Hematopoietic multipotent progenitor cell treated with erythropoietin and hydrocortisone succinate and interleukin-3 and kit ligand, for 17 days (in vitro differentiated cells): ENCODE results near the gene RELB.
A peak's percentile ranks its signal among the peaks of the same experiment; 100 is the strongest.
"Not testable (repeated sequence)": the region's sequence is repeated elsewhere in the genome, so short reads cannot be mapped to it uniquely, and the experiment has no call there.

Experiments
- DNase-seq: peaks from one replicate; pipeline ENCODE4 v3.0.0-alpha.2; 2015; ENCODE audit warnings: low spot score

RELB gene

GRCh38 chr19:45001087-45001739 is at the start of gene RELB:
Gene RELB, plus strand, starts transcription at chr19:45001464. Its CDS starts 116 bp downstream, at chr19:45001580.
- DNase-seq: peak; percentile 98

GRCh38 chr19:44954278-44954648 is 47.0 kb upstream of the RELB start:
- no peak for DNase-seq

GRCh38 chr19:44954649-44955504 is 46.4 kb upstream of the RELB start, which contains the start of gene CLPTM1:
Gene CLPTM1, plus strand, starts transcription at chr19:44955380. Its CDS starts 16 bp downstream, at chr19:44955396.
- peak; percentile 98 for DNase-seq

- DNase-seq: peak; percentile 15
Measured at GRCh38 chr19:44955505-44956439, 45.5 kb upstream of the RELB start.

DNA sequence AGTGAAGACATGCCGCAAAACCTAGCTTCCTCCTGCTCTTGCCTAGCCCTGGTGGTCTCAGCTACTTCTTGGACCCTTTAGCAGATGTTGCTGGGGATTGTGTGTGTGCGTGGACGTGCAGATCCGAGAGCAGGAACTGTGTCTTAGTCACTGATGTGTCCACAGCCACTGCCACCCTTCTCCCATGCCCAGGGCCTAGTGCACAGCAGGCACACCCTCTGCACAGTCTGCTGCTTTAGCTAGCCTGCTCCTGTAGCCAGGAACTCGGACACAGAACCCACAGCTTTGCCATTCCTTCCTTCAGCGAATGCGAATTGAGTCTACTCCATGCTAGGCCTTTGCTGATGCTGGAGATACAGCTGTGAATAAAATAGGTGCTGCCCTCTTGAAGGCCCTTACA is 43.7 kb upstream of the RELB start:
- no peak for DNase-seq

GRCh38 chr19:44958090-44958489 is 43.2 kb upstream of the RELB start:
- DNase-seq: no peak

- no peak for DNase-seq
Measured at GRCh38 chr19:44959691-44960090, 41.6 kb upstream of the RELB start.

GRCh38 chr19:44960906-44961728 is 40.1 kb upstream of the RELB start:
- no peak for DNase-seq

GRCh38 chr19:44961821-44962220 is 39.4 kb upstream of the RELB start:
- no peak for DNase-seq

GRCh38 chr19:44968118-44968517 is 33.1 kb upstream of the RELB start:
- DNase-seq: no peak

GRCh38 chr19:44968670-44969069 is 32.6 kb upstream of the RELB start:
- no peak for DNase-seq

GRCh38 chr19:44969437-44969836 is 31.8 kb upstream of the RELB start:
- no peak for DNase-seq

- not testable (repeated sequence) for DNase-seq
Measured at GRCh38 chr19:44971451-44971850, 29.8 kb upstream of the RELB start.

DNA sequence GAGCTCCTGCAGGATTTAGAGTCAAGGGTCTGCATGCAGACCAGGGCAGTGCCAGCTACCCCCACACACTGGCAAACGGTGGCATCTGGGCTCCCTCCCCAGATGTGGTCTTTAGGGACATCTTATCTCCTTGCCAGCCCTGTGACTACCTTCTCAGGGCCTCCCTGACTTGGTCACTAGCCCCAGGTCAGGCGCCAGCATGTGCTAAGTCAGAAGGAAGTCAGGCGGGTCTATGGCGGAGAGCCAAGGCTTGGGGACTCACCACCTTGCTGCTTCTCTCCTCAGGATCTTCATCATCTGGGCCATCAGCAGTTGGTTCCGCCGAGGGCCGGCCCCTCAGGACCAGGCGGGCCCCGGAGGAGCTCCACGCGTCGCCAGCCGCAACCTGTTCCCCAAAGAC is 28.5 kb upstream of the RELB start:
- no peak for DNase-seq

DNA sequence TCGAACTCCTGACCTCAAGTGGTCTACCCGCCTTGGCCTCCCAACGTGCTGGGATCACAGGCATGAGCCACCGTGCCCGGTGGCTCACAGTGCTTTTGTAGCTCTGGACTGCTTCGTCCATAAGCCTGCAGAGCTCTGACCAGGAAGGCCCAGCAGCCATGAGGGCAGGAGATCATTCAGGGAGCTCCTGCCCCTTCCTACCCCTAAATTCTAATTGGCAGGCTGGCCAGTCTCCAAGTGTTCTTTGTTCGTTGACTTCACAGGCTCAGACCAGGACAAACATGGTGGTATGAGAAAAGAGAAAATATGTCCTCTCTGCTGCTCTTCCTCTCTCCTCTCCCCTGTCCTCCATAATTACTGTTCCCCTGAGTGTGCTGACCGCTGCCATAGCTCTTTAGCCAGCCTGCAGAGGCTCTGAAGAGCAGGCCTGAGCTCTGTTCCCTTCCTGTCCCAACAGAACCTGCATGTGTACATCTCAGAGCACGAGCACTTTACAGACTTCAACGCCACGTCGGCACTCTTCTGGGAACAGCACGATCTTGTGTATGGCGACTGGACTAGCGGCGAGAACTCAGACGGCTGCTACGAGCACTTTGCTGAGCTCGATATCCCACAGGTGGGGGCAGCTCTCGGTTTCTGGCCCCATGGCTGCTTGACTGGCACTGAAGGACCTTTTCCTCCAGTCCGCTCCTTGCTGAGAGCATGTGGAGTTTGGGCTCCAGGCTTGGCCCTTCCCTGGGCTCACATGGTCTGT is 27.1 kb upstream of the RELB start:
- DNase-seq: no peak

DNA sequence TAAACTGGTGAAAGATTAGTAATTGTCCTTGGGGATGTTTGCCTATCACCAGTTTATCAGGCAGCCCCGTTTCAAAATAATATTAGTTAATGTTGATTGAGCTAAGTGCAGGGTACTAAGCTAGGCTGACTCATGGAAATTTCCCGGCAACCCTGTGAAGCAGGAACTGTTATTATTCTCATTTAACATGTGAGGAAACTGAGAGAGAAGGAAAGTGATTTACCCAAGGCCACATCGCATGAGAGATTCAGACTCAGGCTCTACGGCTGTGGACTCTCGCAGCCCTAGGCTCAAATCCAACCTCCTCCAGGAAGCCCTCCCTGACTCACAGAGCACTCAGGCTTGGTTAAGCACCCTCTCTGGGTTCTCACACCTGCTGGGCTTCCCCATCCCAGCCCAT is 26.4 kb upstream of the RELB start:
- no peak for DNase-seq

GRCh38 chr19:44975444-44975843 is 25.8 kb upstream of the RELB start:
- DNase-seq: no peak

DNA sequence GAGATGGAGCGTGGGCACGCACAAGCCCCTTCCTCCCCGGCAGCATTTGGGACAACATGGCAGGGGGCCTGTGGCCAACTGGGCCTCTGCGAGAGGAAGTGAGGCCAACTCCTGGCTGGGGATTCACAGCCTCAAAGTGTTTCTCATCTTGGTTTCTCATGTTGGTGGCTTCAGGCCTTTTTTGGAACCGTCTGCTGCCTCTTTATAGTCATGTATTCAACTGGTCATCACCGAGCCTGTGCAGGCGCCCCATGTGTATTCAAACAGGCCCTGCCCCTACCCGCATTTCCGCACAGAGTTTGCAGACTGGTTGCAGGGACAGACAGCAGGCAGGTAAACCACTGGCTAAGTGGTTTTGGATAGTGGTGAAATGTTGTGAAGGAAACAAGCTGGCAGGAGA is 17.3 kb upstream of the RELB start:
- DNase-seq: no peak

- no peak for DNase-seq
Measured at GRCh38 chr19:44985445-44985844, 15.8 kb upstream of the RELB start.

DNA sequence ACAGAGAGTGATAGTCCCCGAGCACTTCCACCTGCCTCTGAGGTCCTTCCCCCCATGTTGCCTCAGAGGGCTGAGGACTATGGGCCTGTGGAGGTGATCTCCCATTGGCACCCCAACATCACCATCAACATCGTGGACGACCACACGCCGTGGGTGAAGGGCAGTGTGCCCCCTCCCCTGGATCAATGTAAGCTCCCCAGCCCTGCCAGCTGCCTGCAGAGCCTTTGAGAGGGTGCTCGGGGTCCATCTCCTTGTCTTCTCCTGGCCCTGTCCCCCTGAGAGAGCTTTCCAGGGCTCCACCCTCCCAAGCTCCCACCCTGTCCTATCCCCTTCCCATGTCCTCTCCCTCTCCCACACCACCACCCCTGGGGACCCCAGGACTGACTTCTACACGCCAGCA is 14.9 kb upstream of the RELB start:
- no peak for DNase-seq
